Mesenchymal stem cell (in vitro differentiated cells and primary cell): ENCODE data around the gene GTF2H2. TPM values are rescaled to one million over a fixed set of nuclear protein-coding genes. Genes with fewer than 3 reads are reported as not detected.
"Not testable (repeated sequence)": the region's sequence is repeated elsewhere in the genome, so short reads cannot be mapped to it uniquely, and the experiment has no call there.

Experiments
- DNase-seq: peaks from one replicate; pipeline ENCODE4 v3.0.0-alpha.2; 2013
- H2AFZ ChIP-seq: one replicate; pipeline ENCODE4 v1.6.1; 2013; ENCODE audit warnings: low read depth, mild to moderate bottlenecking, control low read depth, inconsistent platforms, low read length, moderate library complexity
- H2AK5ac ChIP-seq: 2 replicates; pipeline ENCODE4 v1.6.1; 2013; ENCODE audit warnings: low read length, moderate library complexity, mild to moderate bottlenecking, inconsistent platforms; ENCODE audit not compliant: severe bottlenecking
- H2BK120ac ChIP-seq: one replicate; pipeline ENCODE4 v1.6.1; 2013; ENCODE audit warnings: low read depth, mild to moderate bottlenecking, inconsistent platforms, low read length, moderate library complexity
- H2BK12ac ChIP-seq, 2 experiments: one replicate each; pipeline ENCODE4 v1.6.1; 2013; ENCODE audit warnings: inconsistent platforms in 2 of 2, low read length in 2 of 2, mild to moderate bottlenecking in 2 of 2, moderate library complexity in 2 of 2, control low read depth in 1 of 2
- H2BK15ac ChIP-seq: one replicate; pipeline ENCODE4 v1.6.1; 2013; ENCODE audit warnings: mild to moderate bottlenecking, low read depth, inconsistent platforms; ENCODE audit not compliant: poor library complexity, severe bottlenecking
- H2BK5ac ChIP-seq: 2 replicates; pipeline ENCODE4 v1.6.1; 2013; ENCODE audit warnings: low read depth, mild to moderate bottlenecking, low read length, control low read depth, inconsistent platforms; ENCODE audit not compliant: poor library complexity, severe bottlenecking
- H3K14ac ChIP-seq, 2 experiments: one replicate each; pipeline ENCODE4 v1.6.1; 2013; ENCODE audit warnings: inconsistent platforms in 2 of 2, low read length in 2 of 2, control low read depth in 1 of 2, mild to moderate bottlenecking in 1 of 2, moderate library complexity in 1 of 2
- H3K18ac ChIP-seq, 2 experiments: one replicate each; pipeline ENCODE4 v1.6.1; 2013; ENCODE audit warnings: inconsistent platforms in 2 of 2, low read length in 2 of 2, control low read depth in 1 of 2, low read depth in 1 of 2, mild to moderate bottlenecking in 1 of 2
- H3K23ac ChIP-seq, 2 experiments: one replicate each; pipeline ENCODE4 v1.6.1; 2013; ENCODE audit warnings: inconsistent platforms in 2 of 2, low read length in 2 of 2, mild to moderate bottlenecking in 2 of 2, moderate library complexity in 2 of 2, control low read depth in 1 of 2
- H3K27ac ChIP-seq: 2 replicates; pipeline ENCODE4 v1.5.1; 2013; ENCODE audit warnings: mild to moderate bottlenecking, moderate library complexity, low read length, control low read depth, inconsistent platforms; ENCODE audit not compliant: poor library complexity, severe bottlenecking
- H3K27me3 ChIP-seq, 2 experiments: 2 replicates each; pipeline versions ENCODE4 v1.6.1 to v1.7.0; 2013; ENCODE audit warnings: low read length in 2 of 2, mild to moderate bottlenecking in 2 of 2, moderate library complexity in 2 of 2, control low read depth in 1 of 2, inconsistent platforms in 1 of 2; ENCODE audit not compliant: control insufficient read depth in 1 of 2, insufficient read depth in 1 of 2
- H3K36me3 ChIP-seq, 2 experiments: 2 replicates each; pipeline versions ENCODE4 v1.6.1 to v1.7.0; 2013; ENCODE audit warnings: low read length in 2 of 2, control low read depth in 1 of 2, inconsistent platforms in 1 of 2, low read depth in 1 of 2, mild to moderate bottlenecking in 1 of 2; ENCODE audit not compliant: insufficient read depth in 2 of 2, control insufficient read depth in 1 of 2
- H3K4ac ChIP-seq, 2 experiments: one replicate each; pipeline ENCODE4 v1.6.1; 2013; ENCODE audit warnings: inconsistent platforms in 2 of 2, low read length in 2 of 2, mild to moderate bottlenecking in 2 of 2, moderate library complexity in 2 of 2, control low read depth in 1 of 2, low read depth in 1 of 2
- H3K4me1 ChIP-seq: 2 replicates; pipeline ENCODE4 v1.6.1; 2013; ENCODE audit warnings: low read depth, low read length, control low read depth; ENCODE audit not compliant: control insufficient read depth, insufficient read depth
- H3K4me2 ChIP-seq: 2 replicates; pipeline ENCODE4 v1.6.1; 2013; ENCODE audit warnings: low read length, mild to moderate bottlenecking, inconsistent platforms; ENCODE audit not compliant: poor library complexity, severe bottlenecking
- H3K4me3 ChIP-seq, 2 experiments: 2 replicates each; pipeline versions ENCODE4 v1.5.1 to v1.7.0; 2013; ENCODE audit warnings: low read length in 2 of 2, mild to moderate bottlenecking in 2 of 2, control low read depth in 1 of 2, low read depth in 1 of 2; ENCODE audit not compliant: insufficient read depth in 1 of 2
- H3K79me1 ChIP-seq: replicated peaks from 2 replicates; pipeline ENCODE4 v1.6.1; 2013; ENCODE audit warnings: mild to moderate bottlenecking, control low read depth, low read length, inconsistent platforms; ENCODE audit not compliant: poor library complexity, severe bottlenecking
- H3K9ac ChIP-seq: 2 replicates; pipeline ENCODE4 v1.7.0; 2013; ENCODE audit warnings: mild to moderate bottlenecking, low read length, moderate library complexity
- H3K9me3 ChIP-seq: 2 replicates; pipeline ENCODE4 v1.7.0; 2013; ENCODE audit warnings: mild to moderate bottlenecking, low read length; ENCODE audit not compliant: control insufficient read depth
- H4K8ac ChIP-seq: one replicate; pipeline ENCODE4 v1.6.1; 2013; ENCODE audit warnings: inconsistent platforms, mild to moderate bottlenecking, low read length, moderate library complexity
- H4K91ac ChIP-seq: one replicate; pipeline ENCODE4 v1.6.1; 2013; ENCODE audit warnings: mild to moderate bottlenecking, low read length, inconsistent platforms
- WGBS: methylation state at CpG from one replicate; pipeline ENCODE4 v1.1.7; 2013; ENCODE audit warnings: mixed read lengths; 5-methylcytosine and 5-hydroxymethylcytosine counted together
- polyA plus RNA-seq, 2 experiments: library from polyadenylated mRNA; stranded (reverse); fragments of 200-250 nt; gene quantifications; one replicate each; pipeline ENCODE4 v1.2.3, GENCODE V29; 2013

Gene GTF2H2
- 16.2 TPM for polyA plus RNA-seq (2013, experiment 1 of 2)
- polyA plus RNA-seq (2013, experiment 2 of 2): 16.2 TPM

DNA sequence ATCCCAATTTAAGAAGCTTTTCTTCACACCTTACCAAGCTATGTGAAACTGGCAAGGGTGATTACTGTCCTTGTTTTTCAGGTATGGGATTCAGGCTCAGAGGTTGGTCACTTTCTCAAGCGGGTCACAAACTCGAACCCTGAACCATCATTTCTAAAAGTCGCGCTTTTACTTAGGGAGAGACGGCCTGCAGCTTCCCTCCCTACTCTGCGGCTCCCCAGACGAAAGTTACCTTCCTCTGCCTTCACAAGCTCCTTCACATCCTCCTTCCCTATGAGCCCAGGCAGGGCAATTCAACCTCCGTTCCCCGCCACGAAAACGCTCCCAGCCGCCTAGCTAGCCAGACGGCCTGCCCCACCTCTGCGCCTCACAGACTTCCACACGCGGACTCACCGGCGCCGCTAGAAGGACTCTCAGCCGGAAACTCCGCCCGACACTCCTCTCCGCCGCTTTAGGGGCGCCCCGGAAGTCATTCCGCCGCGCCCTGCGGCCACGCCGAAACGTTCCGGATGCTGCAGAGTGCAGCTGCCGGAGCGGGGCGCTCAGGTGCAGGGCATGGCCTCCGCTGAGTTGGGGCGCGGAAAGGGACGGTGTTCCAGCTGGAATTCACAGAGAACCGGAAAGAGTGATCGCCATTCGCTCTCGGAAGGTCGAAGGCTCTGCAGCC, at the start of gene GTF2H2:
Gene GTF2H2, minus strand, starts transcription at position 415 of the 667 bp plus-strand sequence. CDS start 4,913 bp downstream, outside the sequence.
- H3K4me3 ChIP-seq, H4K91ac ChIP-seq, H2BK120ac ChIP-seq, H3K4me2 ChIP-seq, H3K4me1 ChIP-seq, H3K9me3 ChIP-seq, H2AK5ac ChIP-seq, H3K23ac ChIP-seq, H3K27ac ChIP-seq, H2AFZ ChIP-seq, H3K4ac ChIP-seq, H3K79me1 ChIP-seq, H3K27me3 ChIP-seq, H4K8ac ChIP-seq, H3K14ac ChIP-seq, DNase-seq, H3K9ac ChIP-seq, H3K18ac ChIP-seq, H2BK5ac ChIP-seq, H3K36me3 ChIP-seq, H2BK15ac ChIP-seq, H2BK12ac ChIP-seq: not testable (repeated sequence)
- WGBS: no CpG with 5 or more reads among the region's 46 CpGs

DNA sequence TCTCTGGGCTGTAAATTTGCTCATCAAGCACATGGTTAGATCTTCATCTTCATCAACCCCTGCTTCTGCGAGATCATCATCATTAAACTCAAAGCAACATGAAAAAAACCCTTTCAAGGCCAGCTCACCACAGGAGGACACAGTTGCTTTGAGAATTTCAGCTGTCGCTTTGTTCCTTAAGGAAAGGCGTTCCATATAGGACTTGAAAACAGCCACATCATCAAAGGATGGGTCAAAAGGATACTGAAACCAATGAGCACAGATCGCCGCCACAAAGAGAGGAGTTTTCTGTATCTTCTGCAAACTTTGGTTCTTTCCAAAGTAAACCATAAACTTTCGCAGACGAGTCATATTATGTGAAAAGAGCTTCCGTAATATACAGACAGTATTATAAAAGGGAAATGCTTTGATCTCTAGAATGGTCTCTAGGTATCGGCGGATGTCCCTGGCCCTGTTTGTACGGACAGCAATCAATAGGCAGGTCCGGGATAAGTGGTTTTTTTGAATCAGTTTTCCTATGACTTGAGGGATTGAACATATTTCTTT, 42.3 kb upstream of the GTF2H2 start:
- H3K27ac ChIP-seq, H3K23ac ChIP-seq, H3K4ac ChIP-seq, H4K91ac ChIP-seq, H3K4me2 ChIP-seq, H2AK5ac ChIP-seq, H2BK15ac ChIP-seq, H3K14ac ChIP-seq, H2BK5ac ChIP-seq, H3K9ac ChIP-seq, H4K8ac ChIP-seq, H3K27me3 ChIP-seq, H3K36me3 ChIP-seq, DNase-seq, H3K18ac ChIP-seq, H2BK12ac ChIP-seq, H3K9me3 ChIP-seq, H3K79me1 ChIP-seq, H2AFZ ChIP-seq, H3K4me1 ChIP-seq, H3K4me3 ChIP-seq, H2BK120ac ChIP-seq: not testable (repeated sequence)
- WGBS: no CpG with 5 or more reads among the region's 12 CpGs

DNA sequence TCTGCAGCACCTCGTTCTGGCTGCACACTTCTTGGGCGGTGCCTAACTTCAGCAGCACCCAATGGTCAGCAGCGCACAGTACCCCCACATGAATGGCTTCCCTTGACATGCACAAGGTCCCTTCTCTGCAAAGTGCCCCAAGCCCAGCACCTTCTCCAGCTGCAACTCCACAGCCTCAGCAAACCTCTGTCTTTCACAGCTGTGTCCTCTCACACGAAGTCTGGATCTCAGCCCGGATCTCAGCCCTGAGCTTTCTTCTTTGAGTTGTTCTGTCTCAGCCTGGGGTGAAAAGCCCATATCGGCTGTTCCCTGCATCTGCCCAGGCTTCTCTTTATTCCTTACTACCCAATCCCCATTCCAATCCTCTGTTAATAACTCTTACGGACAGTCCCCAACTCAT, 32.5 kb upstream of the GTF2H2 start:
- H3K36me3 ChIP-seq, H3K4me1 ChIP-seq, H3K4ac ChIP-seq, H3K4me3 ChIP-seq, H2BK5ac ChIP-seq, H4K8ac ChIP-seq, H3K27me3 ChIP-seq, H3K9ac ChIP-seq, DNase-seq, H2AFZ ChIP-seq, H3K4me2 ChIP-seq, H2BK15ac ChIP-seq, H2BK120ac ChIP-seq, H2BK12ac ChIP-seq, H3K18ac ChIP-seq, H3K79me1 ChIP-seq, H4K91ac ChIP-seq, H3K14ac ChIP-seq, H3K9me3 ChIP-seq, H3K23ac ChIP-seq, H3K27ac ChIP-seq, H2AK5ac ChIP-seq: not testable (repeated sequence)
- WGBS: no CpG with 5 or more reads among the region's 7 CpGs

DNA sequence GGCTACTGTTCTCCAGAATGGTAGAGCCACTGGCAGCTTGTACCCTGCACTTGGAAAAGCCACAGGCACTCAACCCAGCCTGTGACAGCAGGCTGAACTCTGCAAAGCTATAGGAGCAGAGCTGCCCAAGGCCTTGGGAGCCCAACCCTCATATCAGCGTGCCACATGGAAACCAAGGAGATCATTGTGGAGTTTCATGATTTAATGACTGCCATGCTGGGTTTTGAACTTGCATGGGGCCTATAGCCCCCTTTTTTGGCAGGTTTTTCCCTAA, 30.4 kb upstream of the GTF2H2 start:
- not testable (repeated sequence) for H2BK120ac ChIP-seq, H3K36me3 ChIP-seq, H3K4ac ChIP-seq, H3K9ac ChIP-seq, H4K91ac ChIP-seq, H4K8ac ChIP-seq, H2AFZ ChIP-seq, H3K14ac ChIP-seq, H3K4me3 ChIP-seq, H2BK12ac ChIP-seq, H3K23ac ChIP-seq, H2BK15ac ChIP-seq, H3K27me3 ChIP-seq, H2AK5ac ChIP-seq, H3K4me2 ChIP-seq, H3K18ac ChIP-seq, H3K4me1 ChIP-seq, H3K79me1 ChIP-seq, H2BK5ac ChIP-seq, DNase-seq, H3K9me3 ChIP-seq, H3K27ac ChIP-seq
- WGBS: no CpG with 5 or more reads among the region's 1 CpG
